Dermis blood vessel endothelial cell (primary cell): ENCODE data around the gene KCNQ1OT1. TPM values are rescaled to one million over a fixed set of nuclear protein-coding genes. Genes with fewer than 3 reads are reported as not detected.

Experiments used
- DNase-seq: peaks from one replicate; pipeline ENCODE4 v3.0.0; 2010
- total RNA-seq: library from RNA; depleted of rRNA; stranded (reverse); fragments of >200 nt; gene quantifications from 2 replicates; pipeline ENCODE4 v1.2.3, GENCODE V29; 2014

KCNQ1OT1 gene
- total RNA-seq, 1 donor from 2014 or later, result 1.5 TPM

DNA sequence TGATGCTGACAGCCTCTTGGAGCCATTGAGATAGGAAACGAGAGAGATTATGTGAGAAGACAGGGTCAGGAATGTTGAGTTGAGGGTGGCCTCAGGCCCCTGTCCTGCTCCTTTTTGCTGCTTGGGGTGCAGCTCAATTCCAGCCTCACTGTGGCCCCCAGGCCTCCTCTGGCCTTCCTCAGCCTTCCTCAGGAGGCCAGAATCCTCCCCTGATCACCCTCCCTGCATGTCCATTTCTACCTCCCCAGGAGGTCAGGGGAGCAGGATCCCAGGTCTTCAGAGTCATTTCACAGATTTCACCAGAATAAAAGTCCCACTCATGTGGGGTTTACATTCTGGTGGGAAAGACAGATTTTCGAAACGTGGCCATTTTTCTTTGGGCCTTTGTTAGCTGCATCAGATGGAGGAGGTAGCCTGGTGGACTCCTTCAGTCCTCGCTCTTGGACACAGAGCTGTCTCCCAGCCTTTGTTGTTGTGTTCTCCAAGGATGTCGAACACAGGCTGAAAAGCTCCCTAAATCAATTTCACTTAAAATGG lies 2.2 kb upstream of the KCNQ1OT1 start:
- no peak for DNase-seq

DNA sequence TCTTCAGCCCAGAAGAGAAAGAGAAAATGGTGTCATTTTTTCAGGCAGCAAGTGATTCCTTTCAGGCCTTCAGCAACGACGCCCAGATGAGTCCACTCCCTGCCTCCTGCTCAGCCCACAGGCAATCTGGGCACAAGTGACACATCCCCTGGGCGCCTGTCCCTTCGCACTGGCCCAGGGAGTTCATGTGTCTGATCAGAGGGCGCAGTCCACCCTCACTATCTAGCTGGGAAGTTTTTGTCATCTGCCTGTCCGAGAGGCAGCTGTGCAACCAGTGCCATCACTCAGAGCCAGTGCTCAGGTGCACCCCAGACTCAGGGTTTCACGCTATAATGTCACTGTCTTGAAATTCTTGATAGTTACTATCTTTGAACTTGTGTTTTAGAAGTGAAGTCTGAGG lies 1.4 kb upstream of the KCNQ1OT1 start:
- DNase-seq, result no peak

DNA sequence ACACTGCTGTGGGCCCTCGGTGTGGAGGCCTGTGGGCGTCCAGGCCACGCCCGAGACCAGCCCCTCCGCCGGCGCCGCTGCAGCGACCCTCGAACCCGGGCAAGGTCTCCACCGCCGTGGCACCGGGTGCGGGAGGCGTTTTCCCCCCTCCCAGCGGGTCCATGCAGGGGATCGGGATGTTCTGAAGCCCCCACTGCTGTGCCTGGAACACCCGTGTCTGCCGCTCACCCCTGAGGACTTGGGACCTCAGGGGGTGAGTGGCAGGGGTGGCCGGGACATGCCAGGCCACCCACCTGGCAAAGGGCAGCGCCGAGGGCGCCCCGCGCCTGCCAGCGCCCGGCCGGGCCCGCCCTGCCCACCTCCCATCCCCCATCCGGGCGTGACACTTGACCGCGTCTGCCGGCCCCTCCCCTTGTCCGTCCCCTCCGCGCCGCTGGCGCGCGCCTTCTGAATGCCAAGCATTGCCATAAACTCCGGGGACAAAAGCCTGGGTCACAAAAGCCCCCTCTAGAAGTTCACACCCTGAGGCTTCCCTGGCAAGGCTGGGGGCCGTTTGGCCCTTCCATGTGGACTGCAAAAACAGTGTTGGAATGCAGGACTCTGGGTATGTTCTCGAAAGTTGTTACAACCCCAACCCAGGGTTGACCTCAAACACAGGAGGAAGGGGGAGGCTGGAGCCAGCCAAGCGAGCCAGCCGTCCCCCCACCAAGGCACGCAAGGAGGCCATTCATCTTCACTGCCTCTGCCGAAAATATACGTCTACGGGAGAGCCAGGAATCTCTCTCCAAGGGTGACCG lies 819 bp upstream of the KCNQ1OT1 start:
- DNase-seq, result peak; percentile 54

DNA sequence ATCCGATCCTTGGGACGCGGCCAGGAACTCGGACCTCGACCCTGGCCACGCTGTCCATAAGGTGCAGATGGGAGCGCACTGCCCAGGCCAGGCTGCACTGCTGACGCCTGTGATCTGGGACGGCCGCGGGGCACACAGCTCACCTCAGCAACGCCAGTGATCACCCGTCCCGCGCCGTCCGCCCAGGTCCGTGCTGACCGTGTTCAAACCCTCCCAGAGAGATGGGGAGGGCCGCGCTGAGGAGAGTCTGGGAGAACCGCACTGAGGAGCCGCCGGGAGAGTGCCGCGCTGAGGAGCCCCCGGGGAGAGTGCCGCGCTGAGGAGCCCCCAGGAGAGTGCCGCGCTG lies 636 bp downstream of the KCNQ1OT1 start:
- peak; percentile 52 for DNase-seq

DNA sequence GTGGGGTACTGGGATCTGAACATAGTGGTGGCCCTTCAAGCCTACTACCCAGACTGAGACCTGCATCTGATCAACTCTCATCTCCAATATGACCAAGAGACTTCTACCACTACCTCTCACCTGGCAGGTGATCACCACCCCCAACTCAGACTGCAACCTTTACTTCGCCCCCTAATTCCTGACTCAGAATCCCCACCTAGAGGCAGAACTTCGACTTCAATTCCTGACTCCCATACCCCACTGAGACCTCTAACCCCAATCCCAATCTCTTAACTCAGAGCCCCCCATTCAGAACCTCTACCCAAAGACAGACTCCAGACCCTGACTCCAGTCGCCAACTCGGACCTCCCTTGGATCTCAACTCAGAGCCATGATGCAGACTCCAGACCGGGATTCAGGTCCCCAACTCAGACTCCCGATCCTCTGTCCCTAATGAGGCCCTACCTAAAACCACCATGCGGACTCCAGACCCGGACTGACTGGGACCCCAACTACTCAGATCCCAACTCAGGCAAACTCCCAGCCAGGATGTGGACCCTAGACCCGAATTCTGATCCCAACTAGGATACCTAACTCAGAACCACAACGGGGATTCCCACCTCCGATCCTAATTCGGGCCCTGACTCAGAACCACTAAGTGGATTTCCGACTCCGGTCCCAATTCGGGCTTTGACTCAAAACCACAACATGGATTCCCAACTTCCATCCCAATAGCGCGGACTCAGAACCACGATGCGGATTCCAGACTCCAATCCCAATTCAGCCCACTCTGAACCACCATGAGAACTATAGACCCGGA lies 1.2 kb downstream of the KCNQ1OT1 start:
- no peak for DNase-seq

DNA sequence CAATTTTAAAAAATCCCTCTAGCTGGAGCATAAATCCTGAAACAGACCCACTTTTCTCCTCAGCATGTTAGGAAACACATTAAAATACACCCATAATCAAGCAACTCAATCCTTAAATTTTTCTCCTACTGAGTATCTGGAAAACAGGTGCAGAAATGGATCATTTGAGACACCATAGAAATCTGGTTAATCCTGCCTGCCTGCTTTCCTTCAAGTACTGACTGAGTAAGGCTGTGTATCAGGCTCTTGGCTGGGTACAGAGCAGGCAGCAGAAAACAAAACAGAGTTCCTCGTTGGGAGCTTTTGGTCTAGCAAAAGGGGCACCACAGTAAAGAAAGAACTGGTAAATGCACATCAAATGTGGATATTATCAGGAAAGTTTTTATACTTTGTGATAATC lies 1.9 kb downstream of the KCNQ1OT1 start:
- no peak for DNase-seq

DNA sequence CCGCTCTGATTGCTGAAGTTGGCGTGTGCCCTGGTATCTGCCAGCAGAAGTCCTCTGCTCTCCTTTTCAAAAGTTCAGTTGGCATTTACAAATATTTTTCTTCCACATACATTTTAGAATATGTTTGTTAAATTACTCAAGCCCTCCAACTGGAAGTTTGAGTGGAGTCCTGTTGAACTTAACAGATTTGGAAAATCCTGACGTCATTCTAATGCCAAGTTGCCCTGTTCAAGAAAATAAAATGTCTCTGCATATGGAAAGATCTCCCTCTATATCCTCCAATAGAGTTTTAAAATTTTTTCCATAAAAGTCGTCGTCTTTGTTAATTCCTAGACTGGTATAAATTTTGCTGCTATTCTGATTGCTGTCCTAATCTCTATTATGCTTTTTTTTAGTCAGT lies 3.3 kb downstream of the KCNQ1OT1 start:
- no peak for DNase-seq

DNA sequence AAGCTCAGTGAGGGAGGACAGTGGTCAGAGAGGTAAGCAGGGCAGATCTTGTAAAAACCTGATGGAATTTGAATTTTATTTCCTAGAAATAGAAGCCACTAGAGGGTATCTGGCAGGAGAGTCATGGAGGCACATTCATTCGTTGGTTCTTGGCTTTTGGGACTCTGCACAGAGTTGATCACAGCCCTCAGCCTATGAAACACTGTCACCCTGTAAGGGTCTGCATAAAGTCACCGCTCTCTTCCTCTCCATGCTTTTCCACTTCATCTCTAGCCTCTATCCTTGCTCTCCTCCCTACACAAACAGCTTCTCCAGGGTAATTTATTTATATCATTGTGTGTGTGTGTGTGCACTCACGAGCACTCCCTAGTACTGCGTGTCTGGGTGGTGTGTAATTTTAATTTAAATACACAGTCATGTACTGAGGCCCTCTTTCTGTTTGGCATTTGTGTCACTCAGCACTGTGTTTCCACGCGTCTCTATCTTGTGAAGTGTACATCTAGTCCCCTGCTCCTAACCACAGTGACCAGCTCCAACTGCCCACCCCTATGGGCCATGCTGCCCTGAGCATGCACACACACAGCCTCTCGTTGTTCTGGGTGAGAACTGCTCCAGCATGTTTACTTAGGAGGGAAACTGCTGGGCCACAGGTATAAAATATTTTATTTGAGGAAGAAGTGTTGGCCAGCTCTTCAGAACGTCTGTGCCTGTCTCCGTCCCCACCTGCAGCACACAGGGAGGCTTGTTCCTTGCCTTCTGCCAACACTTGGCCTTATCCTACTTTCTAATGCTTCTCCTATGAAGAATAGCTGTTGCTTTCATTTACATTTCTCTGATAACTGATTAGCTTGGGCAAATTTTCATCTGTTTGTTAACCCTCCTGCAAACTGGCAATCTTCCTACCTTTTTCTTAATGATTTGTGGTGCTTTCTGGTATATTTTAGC lies 4.5 kb downstream of the KCNQ1OT1 start:
- no peak for DNase-seq

DNA sequence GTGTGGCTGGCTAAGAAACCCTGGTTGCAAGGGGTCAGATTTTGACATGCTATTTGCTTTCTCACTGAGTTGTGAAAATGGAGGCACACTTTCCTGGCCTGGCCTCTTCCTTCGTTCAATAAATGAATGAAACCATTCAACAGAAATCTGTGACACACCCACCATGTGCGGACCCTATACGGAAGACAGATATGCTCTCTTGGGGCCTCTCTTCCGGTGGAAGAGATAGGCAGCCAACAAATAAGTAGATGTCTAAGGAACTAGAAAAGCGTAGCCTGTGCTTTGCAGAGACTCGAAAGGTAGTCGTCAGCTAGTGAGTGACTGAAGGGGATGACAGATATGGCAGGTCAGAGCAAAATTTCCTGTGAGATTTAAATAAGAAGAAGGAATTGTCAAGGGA lies 5.3 kb downstream of the KCNQ1OT1 start:
- DNase-seq, result no peak

DNA sequence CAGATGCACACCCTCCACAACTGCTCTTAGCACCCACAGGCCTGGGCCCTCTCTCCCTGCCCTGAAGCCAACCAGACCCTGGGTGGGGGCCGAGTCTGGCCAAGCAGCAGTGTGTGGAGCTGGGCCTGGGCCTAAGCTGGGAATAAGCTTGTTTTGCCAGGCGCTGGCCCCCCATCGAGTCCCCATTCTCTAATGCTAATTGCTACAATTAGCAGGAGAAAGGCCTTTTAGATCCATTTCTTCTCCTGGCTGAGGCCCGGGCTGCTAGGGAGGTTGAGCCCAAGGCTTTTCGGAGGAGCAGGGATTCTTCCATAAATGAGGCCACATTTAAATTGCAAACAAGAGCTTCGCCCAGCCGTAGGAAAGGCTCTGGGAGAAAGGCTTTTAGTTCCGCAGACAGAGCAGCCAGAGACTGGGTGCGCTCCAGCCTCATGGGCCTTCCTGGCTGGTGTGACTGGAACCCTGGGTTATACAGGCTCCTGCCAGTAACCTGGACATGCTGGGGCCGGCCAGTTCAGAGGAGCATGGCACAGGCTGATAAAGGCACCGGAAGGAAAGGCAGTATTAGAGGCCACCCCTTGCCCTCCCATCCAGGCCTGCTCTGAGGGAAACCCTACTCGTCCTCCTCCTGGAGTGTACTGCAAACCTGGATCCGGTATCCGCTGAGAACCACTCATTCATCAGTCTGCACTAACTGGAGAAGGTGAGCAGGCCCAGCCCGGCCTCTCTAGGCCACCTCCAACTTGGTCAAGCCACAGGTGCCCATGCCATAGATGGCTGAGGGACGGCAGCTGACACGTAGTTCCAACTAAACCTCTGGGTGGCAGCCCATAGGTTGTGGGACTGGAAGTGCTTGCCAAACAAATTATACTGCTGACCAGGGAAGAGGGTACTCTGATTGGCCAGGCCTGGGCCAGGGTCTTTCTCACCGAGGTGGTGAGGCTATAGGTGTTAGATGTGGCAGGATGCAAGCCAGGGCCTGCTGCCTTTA lies 6.2 kb downstream of the KCNQ1OT1 start:
- DNase-seq, result no peak

DNA sequence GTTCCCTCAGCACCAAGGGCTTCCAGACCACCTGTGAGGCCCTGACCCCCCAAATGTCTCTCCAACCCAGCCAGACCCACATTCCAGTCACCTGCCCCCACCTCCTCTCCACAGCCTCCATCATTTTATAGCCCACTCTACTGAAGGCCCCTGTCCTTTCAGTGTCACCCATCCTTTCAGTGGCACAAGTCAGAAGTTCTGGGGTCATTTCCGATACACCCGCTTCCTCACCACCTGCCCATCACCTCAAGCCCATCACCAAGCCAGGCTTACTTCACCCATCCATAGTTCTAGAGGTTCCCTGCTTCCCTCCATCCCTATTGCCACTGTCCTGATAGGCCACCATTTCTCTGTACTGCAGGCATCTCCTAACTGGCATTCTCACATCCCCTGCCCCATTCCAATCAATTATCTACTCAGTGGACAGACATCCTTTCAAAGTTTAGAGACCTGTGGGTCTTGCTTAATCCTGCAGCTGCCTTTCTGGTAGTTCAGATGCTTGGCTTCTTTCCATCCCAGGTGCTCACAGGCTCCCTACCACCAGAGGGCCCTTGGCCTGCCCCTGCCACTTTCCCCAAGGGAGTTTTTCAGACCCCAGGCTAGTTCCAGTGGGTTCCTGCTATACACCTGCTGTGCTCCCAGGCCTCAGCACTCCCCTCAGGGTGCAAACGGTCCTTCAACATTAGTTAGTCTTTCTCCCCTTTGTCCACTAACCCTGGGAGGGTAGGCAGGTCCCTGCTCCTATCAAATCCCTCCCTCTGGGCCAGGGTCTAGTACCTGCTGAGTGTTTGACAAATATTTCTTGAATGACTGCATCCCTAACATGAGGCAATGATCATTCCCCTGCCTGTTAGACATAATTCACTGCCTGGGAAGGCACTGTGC lies 7.6 kb downstream of the KCNQ1OT1 start:
- no peak for DNase-seq

DNA sequence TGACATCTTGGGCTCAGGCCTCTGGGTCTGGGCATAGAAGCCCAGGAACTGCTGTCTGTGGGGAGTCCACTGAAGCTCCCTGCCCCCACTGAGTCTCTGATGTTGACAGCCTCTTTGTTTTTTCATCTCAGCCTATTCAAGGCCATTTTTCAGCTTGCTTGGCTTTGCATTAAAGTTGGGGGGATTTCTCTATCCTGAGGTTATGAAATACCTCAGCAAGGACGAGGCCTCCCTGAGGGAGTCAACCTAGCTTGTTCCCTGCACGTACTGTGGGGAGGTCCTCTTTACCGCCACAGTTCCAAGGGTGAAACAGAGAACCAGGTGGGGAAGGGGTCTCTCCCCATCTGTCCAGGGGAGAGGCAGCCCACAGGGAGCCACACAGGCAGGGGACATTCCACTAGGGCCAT lies 8.4 kb downstream of the KCNQ1OT1 start:
- DNase-seq, result no peak

DNA sequence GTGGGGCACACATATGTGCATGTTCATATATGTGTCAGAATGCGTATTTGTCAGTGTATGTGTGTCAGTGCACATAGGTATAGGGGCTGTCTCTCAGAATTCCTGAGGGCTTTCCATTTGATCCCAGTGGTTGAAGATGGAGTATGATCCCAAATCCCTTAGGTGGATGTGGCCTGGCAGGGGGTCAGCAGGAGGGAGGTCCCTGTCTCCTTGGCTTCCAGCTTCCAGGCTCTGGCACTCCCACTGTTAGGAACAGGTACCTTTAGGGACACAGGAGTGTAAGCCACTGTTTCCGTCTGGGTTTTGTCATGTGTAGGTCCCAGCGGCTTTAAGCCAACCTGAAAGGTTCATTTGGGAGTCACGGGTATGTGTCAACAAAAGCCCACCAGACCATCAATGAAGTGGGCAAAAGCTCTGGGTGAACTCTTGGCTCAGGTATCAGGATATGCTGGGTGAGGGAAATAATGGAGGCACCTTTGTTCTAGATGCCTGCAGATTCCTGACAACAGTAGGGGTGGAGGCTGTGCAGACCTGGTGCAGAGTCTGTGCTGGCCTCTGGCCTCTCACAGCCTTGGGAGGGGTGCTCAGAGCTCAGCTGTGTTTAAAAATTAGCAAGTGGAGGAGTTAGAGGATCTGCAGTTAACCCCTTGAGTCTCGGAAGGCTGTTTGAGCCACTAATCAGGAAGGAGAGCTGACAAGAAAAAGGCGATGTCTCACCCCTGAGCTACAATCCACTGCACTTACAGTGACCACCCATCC lies 9.0 kb downstream of the KCNQ1OT1 start:
- DNase-seq, result no peak

DNA sequence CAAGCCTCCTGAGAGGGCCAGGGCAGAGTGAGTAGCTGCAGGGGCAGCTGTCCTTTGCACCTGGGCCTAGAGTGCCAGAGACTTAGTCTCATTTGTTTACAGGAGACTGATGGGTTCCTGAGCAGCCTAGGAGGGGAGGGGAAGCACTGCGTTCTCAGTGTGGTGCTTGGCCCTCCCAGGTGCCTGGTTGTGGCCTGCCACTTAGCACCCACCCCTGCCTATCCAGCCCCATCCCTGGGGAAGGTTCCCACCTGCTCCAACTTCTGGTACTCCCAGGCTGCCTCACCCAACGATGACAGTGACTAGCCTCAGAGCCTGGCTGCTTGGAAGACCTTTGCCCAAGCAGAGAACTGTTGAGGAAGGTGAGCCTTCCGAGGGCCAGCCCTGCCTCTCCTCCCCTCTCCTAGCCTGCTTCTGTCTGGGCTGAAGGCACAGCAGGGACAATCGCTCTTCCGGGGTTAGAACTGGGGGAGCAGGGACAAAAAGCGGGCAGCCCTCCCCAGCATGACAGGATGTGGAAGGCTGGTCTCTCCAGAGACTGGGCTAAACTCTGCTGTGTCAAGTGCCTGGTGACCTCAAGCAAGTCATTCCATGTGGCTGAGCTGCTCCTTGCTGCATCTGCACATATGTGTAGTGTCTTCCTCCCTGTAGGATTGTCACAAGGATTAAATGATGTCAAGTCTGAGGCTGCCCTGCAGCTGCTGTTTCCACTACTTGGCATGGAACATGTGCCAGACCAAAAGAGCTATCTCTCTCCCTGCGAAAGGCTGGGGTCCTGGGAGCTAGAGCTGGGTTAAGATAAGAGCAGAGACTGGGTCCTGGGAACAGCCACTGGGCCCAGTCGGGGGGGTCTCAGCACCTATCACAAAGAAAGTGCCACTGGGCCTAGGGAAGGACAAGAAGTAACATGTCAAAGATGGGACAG lies 9.9 kb downstream of the KCNQ1OT1 start:
- DNase-seq, result no peak

DNA sequence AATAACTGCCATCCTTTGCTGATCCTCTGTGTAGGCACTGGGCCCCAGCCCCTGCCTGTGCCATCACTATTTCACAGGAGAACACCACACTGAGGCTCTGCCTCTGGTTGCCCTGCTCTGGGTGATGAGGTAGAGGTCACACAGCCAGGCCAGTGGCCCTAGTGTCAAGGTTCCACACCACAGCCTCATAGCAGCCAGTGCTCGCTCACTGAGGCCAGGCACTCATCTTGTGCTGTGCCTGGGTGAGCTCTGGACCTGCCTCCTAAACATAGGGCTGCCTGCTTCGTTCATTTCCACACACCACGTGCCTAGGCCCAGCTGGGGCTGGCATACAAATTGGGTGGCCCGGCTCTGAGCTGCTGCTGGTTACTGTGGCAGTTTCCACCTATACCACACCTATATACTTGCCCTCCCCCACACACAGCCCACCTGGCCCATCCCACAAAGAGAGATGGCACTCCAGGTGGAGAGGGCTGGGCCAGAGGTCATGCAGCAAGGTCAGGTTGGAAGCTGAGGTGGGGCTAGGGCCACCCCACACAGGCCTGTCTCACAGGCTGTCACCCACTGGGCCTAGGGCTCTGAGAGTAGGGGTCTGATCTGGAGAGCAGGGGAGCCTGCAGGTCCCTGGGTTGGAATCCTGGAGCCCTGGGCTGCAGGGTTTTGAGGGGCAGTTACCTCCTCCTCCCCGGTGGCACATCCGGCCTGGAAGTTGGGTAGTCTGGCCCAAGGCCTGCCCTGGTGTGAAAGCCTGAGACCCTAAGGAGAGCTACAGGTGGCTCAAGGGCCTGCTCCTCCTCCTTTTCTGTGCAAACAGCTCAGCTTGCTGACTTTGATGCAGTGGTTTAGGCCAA lies 11.2 kb downstream of the KCNQ1OT1 start:
- no peak for DNase-seq

DNA sequence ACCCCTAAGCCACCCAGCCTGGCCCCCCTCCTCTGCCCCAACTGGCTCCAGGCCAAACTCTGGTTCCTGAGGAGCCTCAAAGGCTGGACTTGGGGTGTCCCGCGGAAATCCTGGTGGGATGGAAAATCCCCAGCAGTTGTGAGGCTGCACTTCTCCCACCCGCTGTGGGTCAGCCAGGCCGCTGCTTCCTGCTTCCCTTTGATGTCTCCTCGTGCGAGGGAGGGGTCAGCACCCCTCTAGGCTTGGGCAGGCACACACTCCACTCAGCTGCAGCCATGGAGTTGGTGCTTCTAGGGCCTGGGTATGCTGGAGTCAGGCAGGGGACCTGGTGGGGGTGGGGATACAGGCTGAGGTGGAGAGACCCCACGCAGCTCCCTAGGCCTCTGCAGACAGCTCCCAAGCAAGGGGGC lies 12.0 kb downstream of the KCNQ1OT1 start:
- peak; percentile 13 for DNase-seq

DNA sequence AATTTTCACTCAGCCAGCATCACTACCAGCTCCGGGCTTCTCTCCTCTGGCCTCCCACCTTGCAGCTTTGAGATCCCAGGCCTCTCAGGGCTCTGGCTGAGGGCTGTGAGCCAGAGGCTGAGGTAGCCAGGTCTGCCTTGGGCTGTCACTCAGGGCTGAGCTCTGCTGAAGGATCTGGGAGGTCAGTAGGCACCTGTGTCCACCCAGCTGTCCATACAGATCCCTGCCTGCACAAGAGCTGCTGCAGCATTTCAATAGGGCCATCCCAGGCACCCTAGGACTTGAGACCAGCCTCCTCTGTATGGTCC lies 12.6 kb downstream of the KCNQ1OT1 start:
- DNase-seq, result no peak
